ENCODE measurements around the gene ZCCHC13. TPM values are rescaled to one million over a fixed set of nuclear protein-coding genes. Genes with fewer than 3 reads are reported as not detected.
"Not testable (repeated sequence)": the region's sequence is repeated elsewhere in the genome, so short reads cannot be mapped to it uniquely, and the experiment has no call there.

Gene ZCCHC13
- total and polyA plus RNA-seq, 2 donors (not counting 1 experiment from before 2014, with no cell fraction given) = not detected

DNA sequence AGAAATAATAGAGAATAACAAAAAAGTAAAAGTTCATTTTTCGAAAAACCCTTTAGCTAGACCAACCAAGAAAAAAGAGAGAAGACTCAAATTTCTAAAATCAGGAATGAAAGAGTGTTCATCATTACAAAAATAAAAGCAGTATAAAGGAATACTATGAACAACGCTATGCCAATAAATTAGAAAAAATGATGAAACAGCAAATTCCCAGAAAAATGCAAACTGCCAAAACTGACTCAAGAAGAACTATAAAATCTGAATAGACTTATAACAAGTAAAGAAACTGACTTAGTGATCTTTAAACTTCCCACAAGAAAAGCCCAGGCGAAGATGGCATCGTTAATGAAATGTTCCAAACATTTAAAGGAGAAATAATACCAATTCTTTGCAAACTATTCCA lies 3.1 kb upstream of the ZCCHC13 start:
- DNase-seq (ENCODE audit: low read depth in 2 of 2) = no peak
- Histone ChIP-seq H4K20me1 (ENCODE audit: control insufficient read depth, extremely low read depth, insufficient read depth, low read length) (no peaks in the 10 kb centered on the region), H2AFZ (ENCODE audit: low read length) (no peak overlapping the region), H3K27me3 (ENCODE audit: control insufficient read depth, insufficient read depth, low read length) (no peaks in the 10 kb centered on the region), H3K27ac (ENCODE audit: insufficient read depth, low read length) (no peak overlapping the region), H3K36me3 (ENCODE audit: control insufficient read depth, insufficient read depth, low read length) (no peaks in the 10 kb centered on the region), H3K4me3 (replicated peaks in 1 of 4; ENCODE audit: control extremely low read depth in 1 of 4, insufficient read depth in 1 of 4, low read depth in 3 of 4, low read length in 4 of 4) (no peak overlapping the region), H3K4me1 (ENCODE audit: control insufficient read depth, extremely low read depth, insufficient read depth, low read length) (no peaks in the 10 kb centered on the region), H3K9me3 (ENCODE audit: control insufficient read depth, insufficient read depth, low read depth, low read length) (no peaks in the 10 kb centered on the region), H3K4me2 (ENCODE audit: extremely low read depth, insufficient read depth, low read length) (no peak overlapping the region), H3K79me2 (ENCODE audit: control insufficient read depth, insufficient read depth, low read length) (no peaks in the 10 kb centered on the region), H3K9ac (ENCODE audit: insufficient read depth, low read length) (no peak overlapping the region)
- no peak for TF ChIP-seq EZH2 (IDR thresholded peaks at IDR 0.05; ENCODE audit: low read length, missing control alignments)
- TF ChIP-seq, protein P1, sequence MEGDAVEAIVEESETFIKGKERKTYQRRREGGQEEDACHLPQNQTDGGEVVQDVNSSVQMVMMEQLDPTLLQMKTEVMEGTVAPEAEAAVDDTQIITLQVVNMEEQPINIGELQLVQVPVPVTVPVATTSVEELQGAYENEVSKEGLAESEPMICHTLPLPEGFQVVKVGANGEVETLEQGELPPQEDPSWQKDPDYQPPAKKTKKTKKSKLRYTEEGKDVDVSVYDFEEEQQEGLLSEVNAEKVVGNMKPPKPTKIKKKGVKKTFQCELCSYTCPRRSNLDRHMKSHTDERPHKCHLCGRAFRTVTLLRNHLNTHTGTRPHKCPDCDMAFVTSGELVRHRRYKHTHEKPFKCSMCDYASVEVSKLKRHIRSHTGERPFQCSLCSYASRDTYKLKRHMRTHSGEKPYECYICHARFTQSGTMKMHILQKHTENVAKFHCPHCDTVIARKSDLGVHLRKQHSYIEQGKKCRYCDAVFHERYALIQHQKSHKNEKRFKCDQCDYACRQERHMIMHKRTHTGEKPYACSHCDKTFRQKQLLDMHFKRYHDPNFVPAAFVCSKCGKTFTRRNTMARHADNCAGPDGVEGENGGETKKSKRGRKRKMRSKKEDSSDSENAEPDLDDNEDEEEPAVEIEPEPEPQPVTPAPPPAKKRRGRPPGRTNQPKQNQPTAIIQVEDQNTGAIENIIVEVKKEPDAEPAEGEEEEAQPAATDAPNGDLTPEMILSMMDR (conservative IDR thresholded peaks at IDR 0.05 in 1 of 2, IDR thresholded peaks at IDR 0.05 in 1 of 2; ENCODE audit: low read depth in 1 of 2, low read length in 2 of 2) = no peak

DNA sequence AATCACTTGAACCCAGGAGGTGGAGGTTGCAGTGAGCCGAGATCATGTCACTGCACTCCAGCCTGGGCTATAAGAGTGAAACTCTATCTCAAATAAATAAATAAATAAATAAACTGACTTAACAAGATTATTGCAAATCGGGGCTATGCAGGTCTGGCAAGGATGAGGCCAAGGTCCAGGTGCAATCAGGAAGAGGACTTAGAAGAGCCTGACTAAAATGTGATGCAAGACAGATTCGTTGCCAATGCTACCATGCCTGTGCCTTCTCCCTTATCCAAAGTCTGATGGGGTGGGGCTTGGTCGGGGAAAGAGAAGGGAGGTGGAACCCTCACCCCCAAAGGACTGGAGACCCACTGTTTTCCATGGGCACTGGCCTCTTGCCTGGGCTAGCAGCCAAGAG lies 14.7 kb downstream of the ZCCHC13 start:
- H4K20me1 ChIP-seq (ENCODE audit: control insufficient read depth, extremely low read depth, insufficient read depth, low read length) = no peaks in the 10 kb centered on the region
- H3K79me2 ChIP-seq (ENCODE audit: control insufficient read depth, insufficient read depth, low read length) = no peaks in the 10 kb centered on the region
- no peak overlapping the region for H2AFZ ChIP-seq (ENCODE audit: low read length)
- H3K4me3 ChIP-seq (replicated peaks in 1 of 4; ENCODE audit: control extremely low read depth in 1 of 4, insufficient read depth in 1 of 4, low read depth in 3 of 4, low read length in 4 of 4) = no peak overlapping the region
- no peaks in the 10 kb centered on the region for H3K9me3 ChIP-seq (ENCODE audit: control insufficient read depth, insufficient read depth, low read depth, low read length)
- TF ChIP-seq, protein P1 (conservative IDR thresholded peaks at IDR 0.05 in 1 of 2, IDR thresholded peaks at IDR 0.05 in 1 of 2; ENCODE audit: low read depth in 1 of 2, low read length in 2 of 2) = no peak
- no peak for TF ChIP-seq EZH2 (IDR thresholded peaks at IDR 0.05; ENCODE audit: low read length, missing control alignments)
- DNase-seq (ENCODE audit: low read depth in 2 of 2) = no peak
- no peaks in the 10 kb centered on the region for H3K4me1 ChIP-seq (ENCODE audit: control insufficient read depth, extremely low read depth, insufficient read depth, low read length)
- no peak overlapping the region for H3K4me2 ChIP-seq (ENCODE audit: extremely low read depth, insufficient read depth, low read length)
- no peaks in the 10 kb centered on the region for H3K36me3 ChIP-seq (ENCODE audit: control insufficient read depth, insufficient read depth, low read length)
- H3K27ac ChIP-seq (ENCODE audit: insufficient read depth, low read length) = no peak overlapping the region
- H3K9ac ChIP-seq (ENCODE audit: insufficient read depth, low read length) = no peak overlapping the region
- no peaks in the 10 kb centered on the region for H3K27me3 ChIP-seq (ENCODE audit: control insufficient read depth, insufficient read depth, low read length)

- H3K27ac ChIP-seq (ENCODE audit: insufficient read depth, low read length); H3K4me3 ChIP-seq (replicated peaks in 1 of 4; ENCODE audit: control extremely low read depth in 1 of 4, insufficient read depth in 1 of 4, low read depth in 3 of 4, low read length in 4 of 4); H4K20me1 ChIP-seq (ENCODE audit: control insufficient read depth, extremely low read depth, insufficient read depth, low read length): not testable (repeated sequence)
These were observed 15.3 kb downstream of the ZCCHC13 start for GRCh38 chrX:74319321-74319720.

More at GRCh38 chrX:74319321-74319720, 15.3 kb downstream of the ZCCHC13 start:
- H3K9ac ChIP-seq (ENCODE audit: insufficient read depth, low read length); DNase-seq (ENCODE audit: low read depth in 2 of 2); H3K36me3 ChIP-seq (ENCODE audit: control insufficient read depth, insufficient read depth, low read length); H3K4me2 ChIP-seq (ENCODE audit: extremely low read depth, insufficient read depth, low read length); H3K27me3 ChIP-seq (ENCODE audit: control insufficient read depth, insufficient read depth, low read length); H3K4me1 ChIP-seq (ENCODE audit: control insufficient read depth, extremely low read depth, insufficient read depth, low read length); H2AFZ ChIP-seq (ENCODE audit: low read length); H3K9me3 ChIP-seq (ENCODE audit: control insufficient read depth, insufficient read depth, low read depth, low read length); H3K79me2 ChIP-seq (ENCODE audit: control insufficient read depth, insufficient read depth, low read length): not testable (repeated sequence)
